A549 (cell line): ENCODE measurements around the gene TTLL11.

Experiments
- CTCF ChIP-seq: fragments of >200 bp; sonication (Bioruptor Twin); formaldehyde crosslinking; IDR thresholded peaks from 3 replicates; pipeline ENCODE4 v1.5.1; 2016
- RFX5 ChIP-seq: fragments of 450-650 bp; IDR thresholded peaks from 2 replicates; pipeline ENCODE4 v1.7.1; 2014; ENCODE audit warnings: antibody characterized with exemption, mild to moderate bottlenecking, moderate library complexity

GRCh38 chr9:122078557-122078956 lies 14.6 kb downstream of the TTLL11 start:
- TF ChIP-seq CTCF (no peak), RFX5 (no peak)
